DOHH2 (cell line): ENCODE measurements around the gene BAMBI.

ENCODE experiments used
- CTCF ChIP-seq: fragments of 200-600 bp; sonication (generic); IDR thresholded peaks from one replicate; pipeline ENCODE4 v1.5.1; 2014; ENCODE audit warnings: antibody characterized with exemption, mild to moderate bottlenecking, low read depth, low read length; ENCODE audit not compliant: poor library complexity, severe bottlenecking
- EZH2phosphoT487 ChIP-seq: fragments of 200-600 bp; sonication (generic); IDR thresholded peaks from 2 replicates; pipeline ENCODE4 v1.6.1; 2017; ENCODE audit warnings: borderline replicate concordance, mild to moderate bottlenecking, antibody characterized with exemption, low read length, moderate library complexity, mixed read lengths

- TF ChIP-seq CTCF = no peak
- no peak for TF ChIP-seq EZH2phosphoT487
These were observed 39.4 kb downstream of the BAMBI start for GRCh38 chr10:28716748-28717147.
